SJCRH30 (cell line): Measurements from ENCODE around the gene TCF7L1. TPM values are rescaled to one million over a fixed set of nuclear protein-coding genes. Genes with fewer than 3 reads are reported as not detected.
"Not testable (repeated sequence)": the region's sequence is repeated elsewhere in the genome, so short reads cannot be mapped to it uniquely, and the experiment has no call there.

Experiments
- DNase-seq, 2 experiments: peaks; one replicate each; pipeline ENCODE4 v3.0.0-alpha.2; 2015 to 2020
- H3K27ac ChIP-seq: fragments of 250-450 bp; sonication (Bioruptor Pico); 2 replicates; pipeline ENCODE4 v1.5.1; 2020; ENCODE audit warnings: mild to moderate bottlenecking, moderate library complexity
- H3K27me3 ChIP-seq: fragments of 250-450 bp; sonication (Bioruptor Pico); 2 replicates; pipeline ENCODE4 v1.5.1; 2020; ENCODE audit warnings: mild to moderate bottlenecking, moderate library complexity
- H3K36me3 ChIP-seq: fragments of 250-450 bp; sonication (Bioruptor Pico); 2 replicates; pipeline ENCODE4 v1.5.1; 2020; ENCODE audit warnings: mild to moderate bottlenecking, moderate library complexity
- H3K4me1 ChIP-seq: fragments of 250-450 bp; sonication (Bioruptor Pico); 2 replicates; pipeline ENCODE4 v1.5.1; 2020; ENCODE audit warnings: mild to moderate bottlenecking, moderate library complexity
- H3K4me3 ChIP-seq: fragments of 250-450 bp; sonication (Bioruptor Pico); 2 replicates; pipeline ENCODE4 v1.5.1; 2020; ENCODE audit warnings: mild to moderate bottlenecking, moderate library complexity
- H3K9me3 ChIP-seq: fragments of 250-450 bp; sonication (Bioruptor Pico); replicated peaks from 2 replicates; pipeline ENCODE4 v1.5.1; 2020; ENCODE audit warnings: mild to moderate bottlenecking, moderate library complexity
- total RNA-seq: library from RNA; depleted of rRNA; stranded (reverse); fragments of >200 nt; shearing (Covaris generic); gene quantifications from 2 replicates; pipeline ENCODE4 v1.2.3, GENCODE V29; 2014

Gene TCF7L1
- total RNA-seq, 1 experiment from 2014 or later: 9.2 TPM

DNA sequence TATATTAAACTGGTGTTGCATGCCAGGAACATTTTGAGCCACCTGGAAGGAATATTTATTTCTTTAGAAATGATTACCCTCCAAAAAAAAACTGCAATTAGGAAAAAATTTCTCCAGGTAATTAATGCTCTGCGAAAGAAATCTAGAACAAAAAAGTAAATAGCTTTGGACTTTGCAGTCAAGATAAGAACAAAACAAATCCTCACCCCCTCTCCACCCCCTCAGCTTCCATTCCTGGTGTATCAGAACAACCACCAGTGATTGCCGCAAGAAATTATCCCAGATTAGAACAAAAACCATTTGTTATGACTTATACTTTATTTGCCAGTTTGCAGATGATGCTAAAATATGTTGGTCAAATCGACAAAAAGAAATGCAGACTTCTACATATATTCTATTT, 17.0 kb upstream of the TCF7L1 start:
- Histone ChIP-seq H3K27me3 (no peaks in the 10 kb centered on the region), H3K36me3 (no peaks in the 10 kb centered on the region), H3K4me1 (no peaks in the 10 kb centered on the region), H3K27ac (no peak overlapping the region), H3K4me3 (no peak overlapping the region), H3K9me3 (no peaks in the 10 kb centered on the region)
- no peak for DNase-seq

DNA sequence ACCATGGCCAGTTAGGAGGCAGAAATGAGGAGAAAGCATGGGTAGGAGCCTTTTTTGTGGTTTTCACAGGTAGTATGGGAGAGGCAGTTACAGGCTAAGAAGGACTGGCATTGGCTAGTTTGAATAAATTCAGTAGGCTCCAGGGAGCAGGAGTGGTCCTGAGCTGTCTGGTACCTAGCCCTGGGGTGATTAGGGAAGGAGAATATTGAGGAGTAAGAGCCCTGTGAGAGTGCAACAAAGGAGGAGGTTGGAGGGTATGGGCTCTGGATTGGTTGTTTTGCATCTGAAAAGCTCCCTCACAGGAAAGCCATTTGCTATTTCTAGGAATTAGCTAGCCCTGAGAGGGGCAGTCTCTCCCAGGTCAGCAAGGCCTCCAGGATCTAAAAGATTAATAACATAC, 13.3 kb upstream of the TCF7L1 start:
- no peaks in the 10 kb centered on the region for H3K4me1 ChIP-seq
- H3K27ac ChIP-seq: no peak overlapping the region
- no peak overlapping the region for H3K4me3 ChIP-seq
- no peak for DNase-seq
- no peaks in the 10 kb centered on the region for H3K9me3 ChIP-seq
- no peaks in the 10 kb centered on the region for H3K36me3 ChIP-seq
- H3K27me3 ChIP-seq: no peaks in the 10 kb centered on the region

DNA sequence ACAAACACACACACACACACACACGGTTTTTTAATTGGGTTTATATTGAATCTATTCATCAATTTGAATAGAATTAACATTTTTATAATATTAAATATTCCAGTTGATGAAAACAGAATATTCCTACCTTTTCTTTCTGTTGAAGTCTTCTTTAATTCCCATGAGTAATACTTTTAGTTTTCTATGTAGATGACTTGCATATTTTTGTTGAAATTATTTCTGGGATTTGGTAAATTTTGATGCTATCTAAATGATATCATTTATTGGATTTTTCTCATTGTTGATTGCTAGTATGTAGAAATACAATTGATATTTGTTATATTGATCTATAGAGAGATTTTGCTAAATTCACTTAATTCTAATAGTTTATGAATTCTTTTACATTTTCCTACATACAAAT, 12.8 kb upstream of the TCF7L1 start:
- H3K4me3 ChIP-seq: no peak overlapping the region
- H3K27ac ChIP-seq: no peak overlapping the region
- H3K36me3 ChIP-seq: no peaks in the 10 kb centered on the region
- no peaks in the 10 kb centered on the region for H3K27me3 ChIP-seq
- DNase-seq: no peak
- no peaks in the 10 kb centered on the region for H3K9me3 ChIP-seq
- no peaks in the 10 kb centered on the region for H3K4me1 ChIP-seq

DNA sequence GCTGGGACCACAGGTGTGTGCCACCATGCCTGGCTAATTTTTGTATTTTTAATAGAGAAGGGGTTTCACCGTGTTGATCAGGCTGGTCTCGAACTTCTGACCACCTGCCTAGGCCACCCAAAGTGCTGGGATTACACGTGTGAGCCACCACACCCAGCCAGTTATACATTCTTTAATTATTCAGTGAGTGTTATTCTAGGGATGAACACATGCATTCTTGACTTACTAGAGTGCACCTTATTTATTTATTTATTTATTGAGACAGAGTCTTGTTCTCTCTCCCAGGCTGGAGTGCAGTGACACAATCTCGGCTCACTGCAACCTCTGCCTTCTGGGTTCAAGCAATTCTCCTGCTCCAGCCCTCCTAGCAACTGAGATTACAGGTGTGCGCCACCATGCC, 6.7 kb upstream of the TCF7L1 start:
- H3K36me3 ChIP-seq, H3K4me1 ChIP-seq, H3K4me3 ChIP-seq, DNase-seq, H3K27me3 ChIP-seq, H3K27ac ChIP-seq, H3K9me3 ChIP-seq: not testable (repeated sequence)

DNA sequence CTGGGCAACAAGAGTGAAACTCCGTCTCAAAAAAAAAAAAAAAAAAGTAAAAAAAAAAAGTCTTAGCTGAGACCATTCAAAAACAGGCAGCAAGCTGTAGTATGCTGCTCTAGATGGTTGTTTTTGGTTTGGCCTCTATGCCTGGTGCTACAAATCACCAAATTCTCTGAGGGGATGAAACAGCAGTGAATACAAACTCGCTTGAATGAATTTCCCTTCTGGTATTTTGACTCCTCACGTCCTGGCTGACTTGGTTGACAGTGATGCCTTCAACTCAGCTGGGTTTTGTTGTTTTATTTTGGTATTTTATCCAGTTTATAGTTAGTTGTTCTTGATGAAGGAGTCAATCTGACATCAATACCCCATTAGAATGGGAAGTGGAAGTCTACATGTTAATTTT, 3.3 kb upstream of the TCF7L1 start:
- H3K4me1 ChIP-seq: peaks cover 7% of the 10 kb centered on the region
- H3K36me3 ChIP-seq: no peaks in the 10 kb centered on the region
- no peak overlapping the region for H3K27ac ChIP-seq
- no peak for DNase-seq
- H3K27me3 ChIP-seq: no peaks in the 10 kb centered on the region
- no peak overlapping the region for H3K4me3 ChIP-seq
- no peaks in the 10 kb centered on the region for H3K9me3 ChIP-seq

DNA sequence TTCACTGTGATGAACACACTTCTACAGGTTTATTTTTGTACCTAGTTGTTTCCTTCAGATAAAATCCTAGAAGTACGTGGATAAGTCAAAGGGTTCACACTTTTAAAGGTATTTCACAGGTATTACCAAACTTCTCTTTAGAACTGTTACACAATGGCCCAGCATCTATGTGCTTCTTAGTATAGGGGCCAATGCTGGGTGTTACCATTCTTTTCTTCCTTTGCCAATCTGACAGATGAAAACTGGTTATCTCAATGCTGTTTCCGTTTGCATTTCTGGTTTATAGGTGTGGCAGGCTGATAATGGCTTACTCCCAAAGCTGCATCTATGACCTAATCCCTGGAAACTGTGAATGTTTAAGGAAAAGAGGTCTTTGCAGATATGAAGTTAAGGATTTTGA, 2.8 kb upstream of the TCF7L1 start:
- Histone ChIP-seq H3K4me1 (peaks cover 12% of the 10 kb centered on the region), H3K27me3 (no peaks in the 10 kb centered on the region), H3K9me3 (no peaks in the 10 kb centered on the region), H3K27ac (no peak overlapping the region), H3K4me3 (no peak overlapping the region), H3K36me3 (no peaks in the 10 kb centered on the region)
- no peak for DNase-seq

DNA sequence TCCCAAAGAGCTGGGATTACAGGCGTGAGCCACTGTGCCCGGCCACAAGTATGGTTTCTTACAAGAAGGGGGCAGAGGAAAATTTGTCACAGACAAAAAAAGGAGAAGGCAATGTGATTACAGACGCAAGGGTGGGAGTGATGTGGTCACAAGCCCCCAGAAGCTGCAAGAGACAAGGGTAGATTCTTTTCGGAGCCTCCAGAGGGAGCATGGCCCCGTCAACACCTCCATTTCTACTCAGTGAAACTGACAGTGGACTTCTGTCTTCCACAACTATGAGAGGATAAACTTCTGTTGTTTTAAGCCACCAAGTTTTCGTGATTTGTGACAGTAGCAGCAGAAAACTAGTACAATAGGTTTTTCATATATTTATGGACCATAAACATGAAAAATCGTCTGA, 2.1 kb upstream of the TCF7L1 start:
- no peaks in the 10 kb centered on the region for H3K36me3 ChIP-seq
- no peaks in the 10 kb centered on the region for H3K9me3 ChIP-seq
- H3K27me3 ChIP-seq: no peaks in the 10 kb centered on the region
- H3K27ac ChIP-seq: no peak overlapping the region
- peak; percentile 60 to 80 for DNase-seq
- no peak overlapping the region for H3K4me3 ChIP-seq
- H3K4me1 ChIP-seq: peaks cover 14% of the 10 kb centered on the region

DNA sequence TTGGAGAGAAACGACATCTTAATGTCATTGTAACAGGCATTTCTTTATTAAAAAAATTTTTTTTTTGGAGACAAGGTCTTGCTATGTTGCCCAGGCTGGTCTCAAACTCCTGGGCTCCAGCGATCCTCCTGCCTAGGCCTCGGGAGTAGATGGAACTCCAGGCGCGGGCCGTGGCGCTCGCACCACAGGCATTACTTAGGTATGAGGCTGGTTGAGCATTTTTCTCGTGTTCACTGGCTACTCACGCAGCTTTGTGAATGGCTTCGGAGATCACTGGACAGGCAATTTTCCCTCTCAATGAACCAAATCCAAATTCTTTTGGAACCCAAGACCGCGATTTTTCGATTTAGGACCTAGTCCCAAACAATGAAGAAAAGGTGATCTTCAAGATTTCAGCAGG, 795 bp upstream of the TCF7L1 start:
- no peaks in the 10 kb centered on the region for H3K9me3 ChIP-seq
- DNase-seq: peak in 1 of 2 experiments; percentile 53
- peak overlapping the region; percentile 68 for H3K27ac ChIP-seq
- no peaks in the 10 kb centered on the region for H3K27me3 ChIP-seq
- peaks cover 9% of the 10 kb centered on the region; the same call in 1 of the 2 replicates for H3K36me3 ChIP-seq
- H3K4me3 ChIP-seq: peak overlapping the region; percentile 85
- peaks cover 14% of the 10 kb centered on the region for H3K4me1 ChIP-seq

DNA sequence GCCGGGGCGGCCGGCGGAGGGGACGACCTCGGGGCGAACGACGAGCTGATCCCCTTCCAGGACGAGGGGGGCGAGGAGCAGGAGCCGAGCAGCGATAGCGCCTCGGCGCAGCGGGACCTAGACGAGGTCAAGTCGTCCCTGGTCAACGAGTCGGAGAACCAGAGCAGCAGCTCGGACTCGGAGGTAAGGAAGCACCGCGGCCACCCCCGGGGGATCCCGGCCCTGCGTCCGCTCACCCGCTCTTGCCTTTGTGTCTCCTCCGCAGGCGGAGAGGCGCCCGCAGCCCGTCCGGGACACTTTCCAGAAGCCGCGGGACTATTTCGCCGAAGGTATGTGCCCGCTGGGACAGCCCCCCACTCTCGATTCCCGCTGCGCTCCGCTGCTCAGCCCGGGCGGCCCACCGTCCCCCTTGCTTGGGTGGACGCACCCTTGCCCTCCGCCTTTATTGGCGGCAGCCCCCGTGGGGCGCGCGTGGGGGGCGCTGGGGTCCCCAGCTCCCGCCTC, 611 bp downstream of the TCF7L1 start:
- H3K4me1 ChIP-seq: peaks cover 14% of the 10 kb centered on the region
- no peaks in the 10 kb centered on the region for H3K9me3 ChIP-seq
- no peaks in the 10 kb centered on the region for H3K27me3 ChIP-seq
- peak; percentile 65 to 67 for DNase-seq
- peak overlapping the region; percentile 85 for H3K4me3 ChIP-seq
- peaks cover 19% of the 10 kb centered on the region for H3K36me3 ChIP-seq
- H3K27ac ChIP-seq: peak overlapping the region; percentile 64

DNA sequence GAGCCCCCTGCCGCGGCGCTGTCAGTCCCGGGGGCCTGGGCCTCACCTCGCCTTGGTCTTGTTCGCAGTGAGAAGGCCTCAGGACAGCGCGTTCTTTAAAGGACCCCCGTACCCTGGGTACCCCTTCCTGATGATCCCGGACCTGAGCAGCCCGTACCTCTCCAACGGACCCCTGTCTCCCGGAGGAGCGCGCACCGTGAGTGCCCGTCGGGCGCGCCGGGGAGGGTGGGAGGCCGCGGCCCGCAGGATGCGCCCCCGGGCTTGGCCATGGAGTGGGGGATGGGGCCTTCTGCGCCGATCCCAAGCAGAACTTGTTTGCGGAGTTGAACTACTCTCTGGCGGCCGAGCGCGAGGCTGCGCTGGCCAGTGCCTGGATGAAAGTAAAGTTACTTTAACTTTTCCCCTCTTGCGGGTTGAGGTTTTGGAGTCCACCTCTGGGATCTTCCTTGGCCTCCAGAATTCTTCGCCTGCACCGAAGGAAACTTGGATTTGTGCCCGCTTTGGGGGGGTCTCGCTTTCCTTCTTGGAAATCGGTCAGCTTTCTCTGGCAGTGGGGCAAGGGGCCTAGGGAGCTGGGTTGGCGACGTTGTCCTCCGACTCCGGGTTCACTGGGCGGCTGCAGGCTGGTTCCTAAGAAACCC, 1.2 kb downstream of the TCF7L1 start:
- H3K4me1 ChIP-seq: peaks cover 14% of the 10 kb centered on the region
- peaks cover 19% of the 10 kb centered on the region for H3K36me3 ChIP-seq
- H3K4me3 ChIP-seq: peak overlapping the region; percentile 85
- peak overlapping the region; percentile 64 for H3K27ac ChIP-seq
- H3K9me3 ChIP-seq: no peaks in the 10 kb centered on the region
- no peaks in the 10 kb centered on the region for H3K27me3 ChIP-seq
- peak; percentile 47 to 53 for DNase-seq

DNA sequence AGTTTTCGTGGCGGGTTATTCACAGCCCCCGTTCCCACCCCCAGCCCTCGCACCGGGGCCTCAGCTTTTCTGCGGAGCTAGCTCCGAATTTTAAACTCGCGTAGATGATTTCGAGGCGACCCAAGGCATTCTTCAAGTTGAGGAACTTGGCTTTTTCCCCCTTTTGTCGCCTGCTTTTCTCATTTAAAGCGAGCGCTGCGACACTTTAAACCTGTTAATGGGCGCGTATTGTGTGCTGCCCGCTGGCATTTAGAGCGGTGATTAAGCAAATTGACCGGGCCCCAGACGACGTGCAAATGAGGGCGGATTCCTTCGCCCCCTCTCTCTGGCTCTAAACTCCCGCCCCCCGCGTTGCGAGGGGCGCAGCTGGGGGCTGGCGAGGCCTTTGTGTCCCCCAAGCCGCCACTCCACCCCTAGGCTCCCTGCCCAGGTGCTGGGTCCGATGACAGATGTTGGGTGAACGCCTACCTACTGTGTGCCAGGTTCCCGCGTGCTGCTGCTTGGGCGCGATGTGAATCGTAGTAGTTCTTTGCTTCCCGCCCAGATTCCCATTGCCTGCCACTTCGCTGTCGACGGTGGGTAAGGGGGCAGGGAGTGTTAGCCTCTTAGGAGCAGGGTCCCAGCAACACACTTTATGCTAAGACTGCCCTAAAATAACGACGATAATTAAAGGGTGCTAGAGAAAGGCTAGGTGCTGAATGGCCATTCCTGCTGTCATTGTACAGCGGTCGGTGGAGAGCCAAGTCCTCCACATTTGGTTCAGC, 1.9 kb downstream of the TCF7L1 start:
- Histone ChIP-seq H3K27me3 (no peaks in the 10 kb centered on the region), H3K4me1 (peaks cover 14% of the 10 kb centered on the region), H3K36me3 (peaks cover 20% of the 10 kb centered on the region), H3K4me3 (peak overlapping the region; percentile 85), H3K27ac (no peak overlapping the region), H3K9me3 (no peaks in the 10 kb centered on the region)
- no peak for DNase-seq

DNA sequence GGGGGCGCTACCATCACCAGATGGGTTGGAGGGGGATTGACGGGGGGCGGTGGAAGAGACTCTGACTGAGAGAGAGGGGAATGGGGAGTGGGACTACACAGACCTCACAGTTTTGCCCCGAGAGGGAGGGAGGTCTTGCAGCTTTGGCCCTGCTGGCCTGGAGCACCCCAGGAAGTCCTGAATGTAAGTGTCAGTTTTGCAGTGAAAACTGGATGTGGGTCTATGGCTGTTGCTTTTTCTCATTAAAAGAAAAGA, 2.4 kb downstream of the TCF7L1 start:
- Histone ChIP-seq H3K27me3 (no peaks in the 10 kb centered on the region), H3K27ac (no peak overlapping the region), H3K4me3 (no peak overlapping the region), H3K9me3 (no peaks in the 10 kb centered on the region), H3K4me1 (peaks cover 14% of the 10 kb centered on the region), H3K36me3 (peaks cover 23% of the 10 kb centered on the region)
- DNase-seq: no peak

DNA sequence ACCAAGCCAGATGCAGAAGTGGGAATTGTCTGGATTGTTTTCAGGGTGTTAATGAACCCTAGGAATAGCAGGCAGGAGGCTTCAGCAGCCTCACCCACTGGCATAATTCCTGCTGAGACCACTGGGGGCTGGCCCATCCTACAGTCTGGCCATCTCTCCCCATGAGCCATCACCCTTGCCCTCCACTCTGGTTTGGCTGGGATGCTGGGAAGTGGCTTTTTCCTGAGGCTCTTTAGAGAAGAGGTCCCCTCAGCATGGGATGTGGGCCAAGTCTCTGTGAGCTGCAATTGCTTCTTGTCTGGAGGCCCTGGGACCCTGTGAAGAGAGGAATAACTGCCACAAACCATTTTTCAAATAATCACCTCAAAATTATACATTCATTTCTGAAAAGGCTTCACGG, 4.0 kb downstream of the TCF7L1 start:
- Histone ChIP-seq H3K27ac (no peak overlapping the region), H3K36me3 (peaks cover 37% of the 10 kb centered on the region), H3K27me3 (no peaks in the 10 kb centered on the region), H3K4me1 (peaks cover 8% of the 10 kb centered on the region; the same call in 1 of the 2 replicates), H3K4me3 (no peak overlapping the region), H3K9me3 (no peaks in the 10 kb centered on the region)
- DNase-seq: no peak

DNA sequence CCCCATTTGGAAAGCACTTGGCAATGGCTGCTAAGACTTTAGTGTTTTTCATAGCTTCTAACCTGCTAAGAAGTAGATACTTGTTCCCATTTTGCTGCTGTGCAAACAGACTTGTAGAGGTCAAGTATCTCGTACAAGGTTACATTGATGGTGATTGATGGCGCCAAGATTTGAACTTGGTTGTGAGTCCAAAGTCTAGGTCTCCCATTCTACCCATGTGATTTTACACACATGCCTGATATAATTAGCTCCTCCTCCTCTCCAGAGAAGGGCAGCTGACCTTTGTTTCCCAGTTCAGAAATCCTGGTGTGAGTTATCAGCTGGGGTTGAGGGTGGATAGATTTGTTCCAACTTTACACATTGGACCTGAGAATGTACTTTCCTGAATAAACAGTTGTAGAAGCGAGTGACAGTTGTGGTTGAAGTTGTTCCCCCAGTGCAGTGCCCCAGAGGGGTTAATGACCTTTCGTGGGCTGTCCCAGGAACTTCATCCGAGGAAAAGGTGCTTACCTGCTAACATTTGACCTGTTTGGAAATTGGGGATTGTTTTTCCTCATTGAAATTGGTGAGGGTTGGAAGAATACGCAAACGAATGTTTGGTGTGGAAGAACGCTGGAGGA, 10.4 kb downstream of the TCF7L1 start:
- no peaks in the 10 kb centered on the region for H3K9me3 ChIP-seq
- H3K4me3 ChIP-seq: no peak overlapping the region
- H3K36me3 ChIP-seq: peaks cover 55% of the 10 kb centered on the region
- DNase-seq: no peak
- no peaks in the 10 kb centered on the region for H3K27me3 ChIP-seq
- H3K4me1 ChIP-seq: peaks cover 11% of the 10 kb centered on the region
- H3K27ac ChIP-seq: no peak overlapping the region

DNA sequence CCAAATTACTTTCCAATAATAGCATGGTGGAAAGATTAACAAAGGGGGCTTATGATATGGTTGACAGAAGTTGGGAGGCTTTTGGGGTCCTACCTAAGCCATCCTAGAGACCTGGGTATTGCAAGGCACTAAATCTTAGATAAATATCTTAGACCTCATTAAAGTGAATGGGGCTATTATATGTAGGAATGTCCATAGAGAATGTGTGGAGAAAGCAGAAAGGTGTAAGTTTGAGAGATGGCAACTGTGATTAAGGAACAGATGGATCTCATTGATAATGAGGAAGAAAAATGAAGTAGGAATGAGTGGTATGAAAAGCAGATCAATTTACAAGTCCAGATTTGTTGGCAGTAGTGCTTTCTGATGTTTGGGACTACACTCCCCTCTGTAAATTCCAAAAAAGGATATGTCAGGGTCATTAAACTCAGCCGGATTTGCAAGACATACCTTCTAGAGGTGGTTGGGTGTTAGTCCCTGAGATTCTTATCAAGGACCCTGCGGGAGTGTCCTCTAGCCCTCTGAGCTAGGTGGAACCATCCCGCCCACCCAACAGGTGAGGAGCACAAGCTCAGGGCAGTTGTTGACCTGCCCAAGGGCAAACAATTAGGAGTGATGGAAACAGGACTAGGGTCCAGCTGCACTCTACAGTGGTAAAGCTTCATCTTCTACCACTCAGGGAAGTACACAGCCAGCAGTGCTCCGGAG, 12.1 kb downstream of the TCF7L1 start:
- Histone ChIP-seq H3K27me3 (no peaks in the 10 kb centered on the region), H3K27ac (no peak overlapping the region), H3K4me3 (no peak overlapping the region), H3K9me3 (no peaks in the 10 kb centered on the region), H3K36me3 (peaks cover 61% of the 10 kb centered on the region), H3K4me1 (peaks cover 11% of the 10 kb centered on the region)
- no peak for DNase-seq
